Stimulated activated effector memory CD8-positive, alpha-beta T cell treated with anti-CD3 and anti-CD28 coated beads, Interleukin-12 subunit alpha, Interleukin-12 subunit beta, amount 100 ng/mL, for 72 hours (primary cell): ENCODE data around the gene ENPP3.

Source experiments
- ATAC-seq: fragments of 150-1000 bp; cut with Tn5 transposase; 2 replicates; pipeline ENCODE4 v1.10.0; 2021
- DNase-seq, 2 donors: peaks; one replicate each; pipeline ENCODE4 v3.0.0; 2021 to 2022; ENCODE audit warnings: low spot score in 2 of 2
- H3K27ac Mint-ChIP-seq: one replicate; pipeline ENCODE4 v1.8.0; 2022; ENCODE audit warnings: mild to moderate bottlenecking, mixed read lengths
- H3K36me3 Mint-ChIP-seq: one replicate; pipeline ENCODE4 v1.8.0; 2022; ENCODE audit warnings: mild to moderate bottlenecking, mixed read lengths
- H3K4me1 Mint-ChIP-seq: one replicate; pipeline ENCODE4 v1.8.0; 2022; ENCODE audit warnings: mixed read lengths
- H3K4me3 Mint-ChIP-seq: one replicate; pipeline ENCODE4 v1.8.0; 2022; ENCODE audit warnings: mild to moderate bottlenecking, mixed read lengths
- H3K9me3 Mint-ChIP-seq: one replicate; pipeline ENCODE4 v1.8.0; 2022; ENCODE audit warnings: mixed read lengths

Gene ENPP3

DNA sequence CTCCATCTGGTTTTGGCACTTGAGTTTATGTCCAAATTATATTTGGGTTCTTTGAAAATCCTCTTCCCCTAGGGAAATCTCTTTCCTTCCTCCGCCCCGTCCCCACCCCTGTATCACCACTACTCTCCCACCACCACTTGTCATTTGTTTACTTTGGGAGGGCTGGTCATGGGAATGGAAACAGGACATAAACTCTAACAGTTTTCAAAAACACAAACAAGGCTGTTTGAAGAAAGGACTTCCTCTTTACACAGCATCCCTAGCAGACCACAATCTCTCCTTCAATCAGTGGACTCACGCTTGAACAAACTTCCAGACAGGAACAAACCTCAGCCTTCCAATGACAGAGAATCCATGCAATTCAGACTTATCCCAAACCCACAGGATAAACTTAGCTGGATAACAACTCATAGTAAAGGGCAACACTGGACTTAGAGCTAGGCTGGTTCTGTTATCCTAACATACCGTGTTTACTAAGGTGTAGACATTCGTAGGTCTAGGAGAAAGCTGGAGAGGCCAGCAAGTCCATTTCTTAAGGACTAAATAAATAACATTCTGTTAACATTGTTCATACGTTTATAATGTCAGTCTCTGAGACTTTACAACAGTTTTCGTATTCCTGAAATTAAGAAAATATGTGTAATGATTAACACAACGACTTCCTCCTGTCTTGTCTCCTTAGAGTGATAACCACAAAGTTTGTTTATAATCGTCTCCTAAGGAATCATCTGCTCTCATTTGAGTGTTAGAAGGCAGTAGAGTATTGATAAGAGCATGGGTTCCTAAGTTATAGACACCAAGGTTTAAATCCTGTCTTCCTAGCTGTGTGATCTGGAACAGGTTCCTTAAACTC is 117.8 kb downstream of the ENPP3 start:
- no peak for ATAC-seq
- Mint-ChIP-seq H3K9me3 (no peaks in the 10 kb centered on the region), H3K4me1 (no peaks in the 10 kb centered on the region), H3K36me3 (no peaks in the 10 kb centered on the region), H3K4me3 (no peak overlapping the region), H3K27ac (no peak overlapping the region)
- no peak for DNase-seq

DNA sequence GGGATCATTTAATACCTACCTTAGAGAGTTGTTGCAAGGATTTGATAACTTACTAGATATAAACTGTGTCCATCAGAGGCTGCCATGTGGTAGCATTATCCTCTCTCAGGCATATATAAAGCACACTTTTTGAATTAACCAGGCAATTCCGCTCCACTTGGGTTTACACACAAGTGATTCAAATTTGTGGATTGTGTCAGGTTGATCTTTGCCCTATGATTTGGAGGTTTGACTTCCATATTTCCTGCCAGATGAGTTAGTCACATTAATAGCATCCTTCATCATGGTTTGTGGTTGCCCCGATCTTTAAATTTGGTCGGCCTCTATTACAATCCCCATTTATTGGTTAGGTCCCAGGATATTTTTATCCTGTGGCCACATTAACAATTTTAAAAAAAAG is 118.5 kb downstream of the ENPP3 start:
- H3K9me3 Mint-ChIP-seq = no peaks in the 10 kb centered on the region
- no peak overlapping the region for H3K4me3 Mint-ChIP-seq
- no peaks in the 10 kb centered on the region for H3K36me3 Mint-ChIP-seq
- no peak overlapping the region for H3K27ac Mint-ChIP-seq
- ATAC-seq (no peak), DNase-seq (no peak)
- no peaks in the 10 kb centered on the region for H3K4me1 Mint-ChIP-seq

DNA sequence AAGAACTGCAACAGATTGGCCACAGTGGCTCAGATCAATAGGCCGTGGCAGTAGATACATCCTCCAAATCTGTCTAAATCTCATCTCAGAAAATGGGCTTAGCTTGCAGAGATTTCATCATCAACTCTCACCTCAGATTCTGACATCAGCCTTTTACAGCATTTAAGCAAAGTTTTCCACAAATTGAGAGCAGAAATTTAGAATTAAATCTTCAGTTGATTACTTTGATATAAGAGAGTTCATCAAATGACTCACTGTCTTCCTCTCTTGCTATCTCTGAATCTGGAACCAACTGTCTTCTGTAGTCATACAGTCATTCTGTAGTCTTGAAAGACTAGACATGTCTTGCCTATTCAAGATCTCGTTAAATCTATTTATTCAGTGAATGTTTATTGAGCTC is 118.9 kb downstream of the ENPP3 start:
- Mint-ChIP-seq H3K36me3 (no peaks in the 10 kb centered on the region), H3K4me3 (no peak overlapping the region), H3K27ac (no peak overlapping the region), H3K9me3 (no peaks in the 10 kb centered on the region), H3K4me1 (no peaks in the 10 kb centered on the region)
- DNase-seq = no peak
- ATAC-seq = no peak

DNA sequence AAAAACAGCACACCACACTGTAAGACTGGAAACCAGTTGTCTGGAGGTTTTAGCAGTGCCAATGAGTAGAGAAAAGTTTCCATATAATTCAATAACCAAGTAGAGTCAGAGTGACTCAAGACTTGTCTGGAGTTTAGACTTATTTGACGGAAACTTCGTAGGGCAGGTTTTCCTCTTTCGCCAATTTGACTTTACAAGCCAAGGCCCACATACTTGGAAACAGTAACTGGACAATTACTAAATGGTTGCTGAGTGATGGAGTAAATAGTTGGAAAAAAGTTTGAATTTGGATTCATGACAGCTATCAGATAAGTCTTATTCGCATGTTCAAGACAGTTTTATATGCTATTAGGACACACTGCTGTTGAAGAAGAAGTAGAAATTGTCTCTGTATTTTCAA is 121.8 kb downstream of the ENPP3 start:
- ATAC-seq (no peak), DNase-seq (no peak)
- Mint-ChIP-seq H3K36me3 (no peaks in the 10 kb centered on the region), H3K4me3 (no peak overlapping the region), H3K9me3 (no peaks in the 10 kb centered on the region), H3K4me1 (no peaks in the 10 kb centered on the region), H3K27ac (no peak overlapping the region)

DNA sequence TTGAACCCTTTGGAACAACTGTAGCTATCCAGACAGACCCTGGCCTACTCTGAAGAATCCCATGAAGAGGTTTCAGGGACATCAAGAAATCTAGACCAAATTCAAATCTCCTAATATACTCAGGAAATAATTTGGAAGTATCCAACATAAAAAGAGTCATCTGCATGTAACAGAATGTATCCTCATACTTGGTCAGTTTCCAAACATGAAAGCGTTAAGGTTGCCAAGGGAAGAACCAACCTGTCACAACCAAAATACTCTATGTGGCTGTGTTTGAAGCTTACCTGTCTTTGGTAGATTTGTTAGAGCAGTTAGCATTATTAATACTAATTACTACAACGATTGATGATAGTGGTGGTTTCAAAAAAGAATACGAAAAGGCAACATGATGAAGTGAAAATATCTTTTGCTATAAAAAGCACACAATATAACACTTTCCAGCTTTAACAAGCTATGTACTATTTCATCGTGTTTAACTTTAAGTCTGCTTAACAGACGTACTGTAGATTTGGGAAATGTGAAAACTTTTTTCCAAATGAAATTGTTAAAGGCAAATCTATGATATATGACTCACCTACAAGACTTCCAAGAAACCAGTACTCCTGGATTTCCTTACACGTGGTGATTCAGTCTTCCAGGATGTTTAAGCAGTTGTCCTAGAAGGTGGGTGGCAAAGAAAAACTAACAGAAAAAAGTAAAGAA is 124.1 kb downstream of the ENPP3 start:
- no peaks in the 10 kb centered on the region for H3K36me3 Mint-ChIP-seq
- DNase-seq (no peak), ATAC-seq (no peak)
- no peaks in the 10 kb centered on the region for H3K4me1 Mint-ChIP-seq
- H3K4me3 Mint-ChIP-seq = no peak overlapping the region
- H3K9me3 Mint-ChIP-seq = no peaks in the 10 kb centered on the region
- no peak overlapping the region for H3K27ac Mint-ChIP-seq

DNA sequence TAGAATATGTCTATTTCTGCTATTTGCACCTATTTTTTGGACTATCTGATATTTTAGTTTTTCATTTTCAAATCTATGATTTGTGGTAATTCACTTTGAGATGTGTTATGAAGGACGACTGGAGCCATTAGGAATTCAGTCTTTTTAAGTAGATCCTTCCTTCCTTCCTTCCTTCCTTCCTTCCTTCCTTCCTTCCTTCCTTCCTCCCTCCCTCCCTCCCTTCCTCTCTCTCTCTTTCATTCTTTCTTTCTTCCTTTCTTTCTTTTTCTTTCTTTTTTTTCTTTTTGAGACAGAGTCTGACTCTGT is 124.6 kb downstream of the ENPP3 start:
- no peaks in the 10 kb centered on the region for H3K4me1 Mint-ChIP-seq
- no peak for ATAC-seq
- no peaks in the 10 kb centered on the region for H3K9me3 Mint-ChIP-seq
- no peaks in the 10 kb centered on the region for H3K36me3 Mint-ChIP-seq
- H3K27ac Mint-ChIP-seq = no peak overlapping the region
- DNase-seq = no peak
- no peak overlapping the region for H3K4me3 Mint-ChIP-seq

DNA sequence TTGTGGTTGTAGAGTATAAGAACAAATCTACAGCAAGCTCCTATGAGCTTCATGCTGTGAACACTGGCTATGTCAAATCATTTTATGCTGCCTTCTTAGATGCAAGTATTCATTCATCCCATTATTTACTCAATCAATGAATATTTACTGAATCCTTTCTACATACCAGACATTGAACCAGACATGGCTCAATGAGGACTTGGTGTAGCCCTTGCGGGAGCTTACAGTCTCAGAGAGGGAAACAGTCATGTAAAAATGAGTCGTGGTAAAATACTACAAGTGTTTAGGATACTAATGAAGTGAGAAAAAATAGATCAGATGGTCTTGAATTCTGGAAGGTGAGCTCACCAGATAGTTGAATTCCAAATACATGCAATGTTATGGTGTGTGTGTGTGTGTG is 125.9 kb downstream of the ENPP3 start:
- ATAC-seq (no peak), DNase-seq (no peak)
- Mint-ChIP-seq H3K4me3 (no peak overlapping the region), H3K27ac (no peak overlapping the region), H3K36me3 (no peaks in the 10 kb centered on the region), H3K4me1 (no peaks in the 10 kb centered on the region), H3K9me3 (no peaks in the 10 kb centered on the region)

DNA sequence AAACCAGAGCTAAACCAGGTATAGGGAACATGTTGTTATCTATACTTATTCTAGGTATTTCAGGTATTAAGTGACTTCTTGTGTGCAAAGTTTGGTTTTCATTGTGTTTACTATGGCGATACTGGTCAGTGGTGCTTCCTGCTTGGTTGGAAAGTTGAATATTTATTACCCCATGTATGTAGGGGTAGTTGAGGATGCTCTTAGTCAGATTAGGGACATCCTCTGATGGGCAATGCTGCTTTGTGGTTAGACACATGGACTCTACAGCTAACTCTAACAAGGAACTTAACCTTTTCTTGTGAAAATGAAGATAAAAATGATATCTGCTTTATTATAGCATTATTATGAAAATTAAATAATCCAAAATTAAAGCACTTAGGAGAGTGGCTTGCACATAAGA is 126.6 kb downstream of the ENPP3 start:
- Mint-ChIP-seq H3K27ac (no peak overlapping the region), H3K4me3 (no peak overlapping the region), H3K9me3 (no peaks in the 10 kb centered on the region), H3K4me1 (no peaks in the 10 kb centered on the region), H3K36me3 (no peaks in the 10 kb centered on the region)
- ATAC-seq = no peak
- no peak for DNase-seq

DNA sequence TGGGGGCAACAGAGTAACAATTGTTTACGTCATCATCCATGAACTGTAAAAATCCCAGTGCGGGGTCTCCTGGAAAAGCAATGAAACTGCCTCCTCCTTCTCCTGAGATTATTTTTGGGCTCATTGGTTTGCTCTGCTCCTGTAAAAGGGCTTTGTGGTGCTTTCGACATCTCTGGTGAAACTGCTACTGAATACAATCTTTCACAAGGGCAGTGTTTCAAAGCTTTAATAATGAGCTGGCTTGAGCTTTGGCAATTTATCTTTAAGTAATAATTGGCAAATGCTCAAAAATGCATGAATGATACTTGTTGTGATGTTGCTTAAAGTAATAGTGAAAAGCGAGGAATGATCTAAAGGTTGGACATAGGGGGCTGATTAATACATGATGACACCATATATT is 127.2 kb downstream of the ENPP3 start:
- no peaks in the 10 kb centered on the region for H3K4me1 Mint-ChIP-seq
- H3K4me3 Mint-ChIP-seq = no peak overlapping the region
- DNase-seq (no peak), ATAC-seq (no peak)
- no peaks in the 10 kb centered on the region for H3K36me3 Mint-ChIP-seq
- H3K9me3 Mint-ChIP-seq = no peaks in the 10 kb centered on the region
- H3K27ac Mint-ChIP-seq = no peak overlapping the region

DNA sequence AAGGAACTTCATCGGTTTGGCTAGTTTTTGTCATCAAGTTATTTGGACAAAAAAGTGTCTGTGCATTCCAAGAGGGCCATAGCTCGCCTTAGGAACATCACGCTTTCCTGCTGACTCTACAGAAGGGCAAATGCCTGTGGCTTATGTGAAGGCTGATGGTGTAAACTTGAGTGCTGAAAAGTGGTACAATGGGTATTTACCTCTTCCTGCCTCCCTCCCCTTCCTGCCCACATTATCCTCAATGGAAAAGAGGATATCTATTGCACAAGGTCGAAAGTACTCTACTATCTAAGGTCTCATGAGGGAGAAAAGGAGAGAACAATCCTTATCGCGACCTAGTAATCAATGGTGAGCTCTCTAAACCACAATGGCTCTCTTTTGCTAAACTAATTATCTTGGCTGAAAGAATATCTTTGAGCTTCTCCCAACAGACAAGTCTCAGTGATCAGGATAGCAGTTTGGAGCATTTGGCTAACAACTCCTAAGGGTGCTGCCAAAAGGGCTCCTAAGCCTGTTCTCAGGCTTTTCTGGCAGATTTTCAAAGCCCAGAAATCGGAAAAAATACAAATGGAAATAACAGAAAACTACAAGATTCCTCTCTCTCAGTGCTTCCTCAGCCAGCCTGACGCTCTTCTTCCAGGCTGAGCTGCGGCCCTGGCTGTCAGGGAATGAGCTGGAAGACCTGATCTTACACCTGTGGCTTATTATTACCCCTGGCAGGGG is 128.1 kb downstream of the ENPP3 start:
- no peak for DNase-seq
- no peak for ATAC-seq
- no peak overlapping the region for H3K4me3 Mint-ChIP-seq
- no peaks in the 10 kb centered on the region for H3K4me1 Mint-ChIP-seq
- no peaks in the 10 kb centered on the region for H3K9me3 Mint-ChIP-seq
- H3K27ac Mint-ChIP-seq = no peak overlapping the region
- H3K36me3 Mint-ChIP-seq = no peaks in the 10 kb centered on the region

DNA sequence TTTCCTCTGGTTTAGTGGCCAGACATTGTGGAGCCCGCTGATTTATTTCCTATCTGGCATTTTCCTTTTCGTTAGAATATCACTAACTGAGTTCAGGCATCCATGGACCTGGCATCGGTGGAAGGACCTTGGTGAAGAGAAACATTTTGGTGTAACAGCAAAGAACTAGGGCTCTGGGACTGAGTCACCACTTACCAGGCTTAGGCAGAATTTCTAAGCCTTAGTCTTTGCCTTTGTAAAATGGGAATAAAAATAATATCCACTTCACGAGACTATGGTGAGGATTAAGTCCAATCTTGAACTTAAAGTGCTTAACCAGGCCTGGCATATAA is 128.7 kb downstream of the ENPP3 start:
- Mint-ChIP-seq H3K4me1 (no peaks in the 10 kb centered on the region), H3K9me3 (no peaks in the 10 kb centered on the region), H3K36me3 (no peaks in the 10 kb centered on the region), H3K27ac (no peak overlapping the region), H3K4me3 (no peak overlapping the region)
- DNase-seq = no peak
- no peak for ATAC-seq

DNA sequence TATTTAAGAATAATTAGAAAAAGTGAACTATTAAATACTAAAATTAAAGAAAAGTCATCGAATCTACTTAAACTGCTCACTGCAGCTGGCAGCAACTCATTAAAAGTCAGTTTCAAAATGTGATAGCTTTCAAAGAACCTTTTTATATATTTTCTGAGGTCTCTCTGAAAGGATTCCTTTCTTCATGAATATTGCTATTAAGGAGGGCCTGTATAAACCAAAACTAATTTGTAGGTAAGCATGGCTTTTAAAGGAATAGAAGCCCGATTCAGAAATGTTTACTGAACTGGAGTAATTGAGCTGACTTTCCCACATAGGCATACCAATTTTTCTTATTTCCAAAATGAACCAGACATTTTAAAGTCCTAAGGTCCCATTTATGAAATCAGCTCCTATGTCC is 129.5 kb downstream of the ENPP3 start:
- no peaks in the 10 kb centered on the region for H3K9me3 Mint-ChIP-seq
- no peak overlapping the region for H3K27ac Mint-ChIP-seq
- H3K36me3 Mint-ChIP-seq = no peaks in the 10 kb centered on the region
- H3K4me1 Mint-ChIP-seq = no peaks in the 10 kb centered on the region
- DNase-seq = no peak
- H3K4me3 Mint-ChIP-seq = no peak overlapping the region
- ATAC-seq = no peak

DNA sequence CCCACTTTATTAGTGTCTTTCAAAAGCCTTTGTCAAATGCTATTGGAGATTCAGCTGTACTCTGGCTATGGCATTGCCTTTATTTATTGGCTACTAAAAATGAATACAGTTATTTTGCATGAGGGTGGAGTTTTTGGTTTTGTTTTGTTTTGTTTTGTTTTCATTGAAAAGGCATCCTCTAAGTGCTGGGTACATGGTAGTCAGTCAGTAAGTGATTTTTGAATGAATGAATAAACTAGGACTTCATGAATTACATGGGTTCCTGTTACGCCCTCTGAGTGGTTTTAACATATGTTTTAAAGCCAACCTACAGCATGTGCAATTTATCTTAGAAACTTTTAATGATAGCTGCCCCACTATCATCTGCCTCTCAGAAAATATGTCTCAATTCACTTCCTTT is 131.9 kb downstream of the ENPP3 start:
- Mint-ChIP-seq H3K9me3 (no peaks in the 10 kb centered on the region), H3K4me3 (no peak overlapping the region), H3K4me1 (no peaks in the 10 kb centered on the region), H3K36me3 (no peaks in the 10 kb centered on the region), H3K27ac (no peak overlapping the region)
- DNase-seq (no peak), ATAC-seq (no peak)

DNA sequence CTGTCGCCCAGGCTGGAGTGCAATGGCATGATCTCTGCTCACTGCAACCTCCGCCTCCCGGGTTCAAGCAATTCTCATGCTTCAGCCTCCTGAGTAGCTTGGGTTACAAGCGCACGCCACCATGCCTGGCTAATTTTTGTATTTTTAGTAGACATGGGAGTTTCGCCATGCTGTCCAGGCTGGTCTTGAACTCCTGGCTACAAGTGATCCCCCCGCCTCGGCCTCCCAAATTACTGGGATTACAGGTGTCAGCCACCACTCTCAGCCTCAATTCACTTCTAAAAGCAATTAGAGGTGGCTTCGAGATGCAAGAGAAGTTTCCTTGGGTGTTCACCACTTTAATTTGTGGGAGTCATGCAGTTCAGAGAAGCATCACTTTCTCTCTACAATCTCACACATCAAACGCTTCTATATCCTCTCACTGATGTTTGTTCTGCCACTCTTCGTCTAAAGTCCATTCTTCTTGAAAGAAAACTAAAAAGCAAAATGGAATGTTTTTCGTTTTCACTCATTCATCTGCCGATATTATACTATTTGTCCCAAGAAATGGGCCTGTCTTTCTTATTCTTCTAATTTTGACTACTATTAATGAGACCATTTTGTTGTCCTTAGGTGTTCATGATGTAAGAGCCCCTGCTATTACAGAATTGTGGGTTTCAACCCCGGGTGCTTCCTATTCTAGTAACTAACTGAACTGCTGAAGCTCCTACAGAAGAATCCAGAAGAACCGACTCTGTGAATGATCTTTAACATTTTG is 132.5 kb downstream of the ENPP3 start:
- Mint-ChIP-seq H3K27ac (no peak overlapping the region), H3K36me3 (no peaks in the 10 kb centered on the region), H3K9me3 (no peaks in the 10 kb centered on the region), H3K4me1 (no peaks in the 10 kb centered on the region), H3K4me3 (no peak overlapping the region)
- ATAC-seq = no peak
- no peak for DNase-seq

DNA sequence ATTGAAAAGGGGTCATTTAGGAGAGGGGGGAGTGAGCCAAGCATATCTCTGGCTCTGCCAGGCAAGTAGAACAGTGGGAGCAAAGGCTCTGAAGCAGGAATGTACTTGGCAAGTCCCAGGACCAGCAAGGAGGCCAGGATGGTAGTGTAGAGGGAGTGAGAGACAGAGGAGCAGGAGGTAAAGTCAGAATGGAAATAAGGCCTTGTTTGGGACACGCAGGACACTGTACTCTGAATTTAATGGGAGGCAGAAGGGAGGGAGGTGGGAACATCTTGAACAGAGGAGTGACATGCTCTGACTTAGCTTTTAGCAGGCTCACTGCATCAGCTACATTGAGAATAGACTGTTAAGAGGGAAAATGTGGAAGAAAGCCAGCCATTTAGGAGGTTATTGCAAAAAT is 133.7 kb downstream of the ENPP3 start:
- H3K9me3 Mint-ChIP-seq = no peaks in the 10 kb centered on the region
- ATAC-seq (no peak), DNase-seq (no peak)
- no peaks in the 10 kb centered on the region for H3K4me1 Mint-ChIP-seq
- H3K4me3 Mint-ChIP-seq = no peak overlapping the region
- no peak overlapping the region for H3K27ac Mint-ChIP-seq
- no peaks in the 10 kb centered on the region for H3K36me3 Mint-ChIP-seq
